WTC11 (cell line): Measurements from ENCODE around the gene ATAD3C. TPM values are rescaled to one million over a fixed set of nuclear protein-coding genes. Genes with fewer than 3 reads are reported as not detected.

Experiments
- AFF4 ChIP-seq: sonication (generic); formaldehyde crosslinking; IDR thresholded peaks from 2 replicates; pipeline ENCODE4 v1.8.1; 2023; ENCODE audit warnings: mild to moderate bottlenecking, missing genetic modification reagents, borderline replicate concordance
- AR ChIP-seq: fragments of 250-450 bp; sonication (Bioruptor Pico); IDR thresholded peaks from 2 replicates; pipeline ENCODE4 v1.9.0; 2021; ENCODE audit warnings: mild to moderate bottlenecking
- ATF2 ChIP-seq: sonication (generic); formaldehyde crosslinking; IDR thresholded peaks from 2 replicates; pipeline ENCODE4 v1.8.1; 2022; ENCODE audit warnings: low read depth, missing genetic modification reagents, borderline replicate concordance
- ATF3 ChIP-seq: sonication (generic); formaldehyde crosslinking; conservative IDR thresholded peaks from 2 replicates; pipeline ENCODE4 v1.8.1; 2022; ENCODE audit warnings: mild to moderate bottlenecking, missing genetic modification reagents
- CBFB ChIP-seq: sonication (generic); formaldehyde crosslinking; IDR thresholded peaks from 2 replicates; pipeline ENCODE4 v1.8.1; 2022; ENCODE audit warnings: mild to moderate bottlenecking, low read depth, missing genetic modification reagents
- CTCF ChIP-seq: fragments of 200-600 bp; IDR thresholded peaks from 2 replicates; pipeline ENCODE4 v1.8.0; 2022; ENCODE audit warnings: antibody characterized with exemption
- E2F5 ChIP-seq: sonication (generic); formaldehyde crosslinking; IDR thresholded peaks from 2 replicates; pipeline ENCODE4 v1.8.1; 2022; ENCODE audit warnings: mild to moderate bottlenecking, moderate library complexity, missing genetic modification reagents
- ELF4 ChIP-seq: sonication (generic); formaldehyde crosslinking; IDR thresholded peaks from 2 replicates; pipeline ENCODE4 v1.8.1; 2022; ENCODE audit warnings: low read depth, mild to moderate bottlenecking, moderate library complexity, missing genetic modification reagents
- FOXK1 ChIP-seq: sonication (generic); formaldehyde crosslinking; IDR thresholded peaks from 2 replicates; pipeline ENCODE4 v1.8.0; 2022; ENCODE audit warnings: mild to moderate bottlenecking, moderate library complexity, missing genetic modification reagents
- FOXP1 ChIP-seq: sonication (generic); formaldehyde crosslinking; IDR thresholded peaks from 2 replicates; pipeline ENCODE4 v1.8.0; 2022; ENCODE audit warnings: missing genetic modification reagents, mild to moderate bottlenecking, moderate library complexity, borderline replicate concordance
- GTF2I ChIP-seq: fragments of 250-450 bp; sonication (Bioruptor Pico); conservative IDR thresholded peaks from 2 replicates; pipeline ENCODE4 v1.4.0; 2021; ENCODE audit warnings: mild to moderate bottlenecking
- IRF1 ChIP-seq: sonication (generic); formaldehyde crosslinking; IDR thresholded peaks from 2 replicates; pipeline ENCODE4 v1.8.0; 2023; ENCODE audit warnings: missing genetic modification reagents
- IRF2 ChIP-seq: sonication (generic); formaldehyde crosslinking; IDR thresholded peaks from 2 replicates; pipeline ENCODE4 v1.8.0; 2022; ENCODE audit warnings: low read depth, missing genetic modification reagents, borderline replicate concordance
- JUN ChIP-seq: sonication (generic); formaldehyde crosslinking; IDR thresholded peaks from 2 replicates; pipeline ENCODE4 v1.8.0; 2023; ENCODE audit warnings: mild to moderate bottlenecking, missing genetic modification reagents
- MLX ChIP-seq: sonication (generic); formaldehyde crosslinking; IDR thresholded peaks from 2 replicates; pipeline ENCODE4 v1.8.1; 2023; ENCODE audit warnings: mild to moderate bottlenecking, missing genetic modification reagents, moderate library complexity
- OVOL2 ChIP-seq: fragments of 250-450 bp; sonication (Bioruptor Pico); IDR thresholded peaks from 2 replicates; pipeline ENCODE4 v1.9.0; 2021; ENCODE audit warnings: mild to moderate bottlenecking, borderline replicate concordance
- PRDM15 ChIP-seq: sonication (generic); formaldehyde crosslinking; IDR thresholded peaks from 2 replicates; pipeline ENCODE4 v1.8.0; 2022; ENCODE audit warnings: missing genetic modification reagents
- PRRX2 ChIP-seq: fragments of 250-450 bp; sonication (Bioruptor Pico); IDR thresholded peaks from 2 replicates; pipeline ENCODE4 v1.8.0; 2021; ENCODE audit warnings: mild to moderate bottlenecking
- SP1 ChIP-seq: sonication (generic); formaldehyde crosslinking; conservative IDR thresholded peaks from 2 replicates; pipeline ENCODE4 v1.8.1; 2022; ENCODE audit warnings: missing genetic modification reagents
- TEAD1 ChIP-seq: sonication (generic); formaldehyde crosslinking; IDR thresholded peaks from 2 replicates; pipeline ENCODE4 v1.8.0; 2022; ENCODE audit warnings: mild to moderate bottlenecking, missing genetic modification reagents
- ZNF219 ChIP-seq: sonication (generic); formaldehyde crosslinking; IDR thresholded peaks from 2 replicates; pipeline ENCODE4 v1.8.0; 2023; ENCODE audit warnings: missing genetic modification reagents, mild to moderate bottlenecking, borderline replicate concordance
- total RNA-seq: library from RNA; stranded (reverse); gene quantifications from 3 replicates; pipeline ENCODE4 v1.2.3, GENCODE V29; 2021

Gene ATAD3C
- total RNA-seq, 1 experiment from 2014 or later: 0.61 TPM

- TF ChIP-seq AR (no peak), CBFB (CRISPR knock-in tag) (no peak), FOXK1 (no peak), JUN (no peak), ZNF219 (CRISPR knock-in tag) (no peak), MLX (CRISPR knock-in tag) (no peak), PRDM15 (CRISPR knock-in tag) (no peak), CTCF (no peak), OVOL2 (no peak), IRF2 (CRISPR knock-in tag) (no peak), GTF2I (no peak), FOXP1 (CRISPR knock-in tag) (0 out of 2 replicates have a peak, but pooled peaks have one; percentile 24), AFF4 (CRISPR knock-in tag) (no peak), PRRX2 (0 out of 2 replicates have a peak, but pooled peaks have one; percentile 48), IRF1 (no peak), ELF4 (CRISPR knock-in tag) (no peak), SP1 (CRISPR knock-in tag) (no peak), ATF2 (CRISPR knock-in tag) (no peak), TEAD1 (CRISPR knock-in tag) (peak; percentile 44; the same call in 1 of the 2 replicates), E2F5 (no peak), ATF3 (CRISPR knock-in tag) (0 out of 2 replicates have a peak, but pooled peaks have one; percentile 62)
Observed at GRCh38 chr1:1399872-1400575, 49.5 kb upstream of the ATAD3C start (continued).
